Nephron progenitor cell (in vitro differentiated cells): ENCODE results near the gene PDZD4.

Experiments used
- DNase-seq: peaks from one replicate; pipeline ENCODE4 v3.0.0; 2021
- H3K27ac Mint-ChIP-seq: 2 replicates; pipeline ENCODE4 v1.8.0; 2021; ENCODE audit warnings: mild to moderate bottlenecking, moderate library complexity, mixed read lengths
- H3K27me3 Mint-ChIP-seq: 2 replicates; pipeline ENCODE4 v1.8.0; 2021; ENCODE audit warnings: mild to moderate bottlenecking, low read depth, mixed read lengths; ENCODE audit not compliant: poor library complexity
- H3K36me3 Mint-ChIP-seq: 2 replicates; pipeline ENCODE4 v1.8.0; 2021; ENCODE audit warnings: low read depth, mixed read lengths
- H3K4me1 Mint-ChIP-seq: 2 replicates; pipeline ENCODE4 v1.8.0; 2021; ENCODE audit warnings: mixed read lengths
- H3K4me3 Mint-ChIP-seq: 2 replicates; pipeline ENCODE4 v1.8.0; 2021; ENCODE audit warnings: mild to moderate bottlenecking, moderate library complexity, mixed read lengths
- H3K9me3 Mint-ChIP-seq: 2 replicates; pipeline ENCODE4 v1.8.0; 2021; ENCODE audit warnings: mild to moderate bottlenecking, moderate library complexity, mixed read lengths
- TF ChIP-seq, protein P1 (sequence below): fragments of 200-600 bp; sonication (generic); IDR thresholded peaks from 2 replicates; pipeline ENCODE4 v1.5.0; 2021; ENCODE audit warnings: antibody characterized with exemption

The PDZD4 gene

DNA sequence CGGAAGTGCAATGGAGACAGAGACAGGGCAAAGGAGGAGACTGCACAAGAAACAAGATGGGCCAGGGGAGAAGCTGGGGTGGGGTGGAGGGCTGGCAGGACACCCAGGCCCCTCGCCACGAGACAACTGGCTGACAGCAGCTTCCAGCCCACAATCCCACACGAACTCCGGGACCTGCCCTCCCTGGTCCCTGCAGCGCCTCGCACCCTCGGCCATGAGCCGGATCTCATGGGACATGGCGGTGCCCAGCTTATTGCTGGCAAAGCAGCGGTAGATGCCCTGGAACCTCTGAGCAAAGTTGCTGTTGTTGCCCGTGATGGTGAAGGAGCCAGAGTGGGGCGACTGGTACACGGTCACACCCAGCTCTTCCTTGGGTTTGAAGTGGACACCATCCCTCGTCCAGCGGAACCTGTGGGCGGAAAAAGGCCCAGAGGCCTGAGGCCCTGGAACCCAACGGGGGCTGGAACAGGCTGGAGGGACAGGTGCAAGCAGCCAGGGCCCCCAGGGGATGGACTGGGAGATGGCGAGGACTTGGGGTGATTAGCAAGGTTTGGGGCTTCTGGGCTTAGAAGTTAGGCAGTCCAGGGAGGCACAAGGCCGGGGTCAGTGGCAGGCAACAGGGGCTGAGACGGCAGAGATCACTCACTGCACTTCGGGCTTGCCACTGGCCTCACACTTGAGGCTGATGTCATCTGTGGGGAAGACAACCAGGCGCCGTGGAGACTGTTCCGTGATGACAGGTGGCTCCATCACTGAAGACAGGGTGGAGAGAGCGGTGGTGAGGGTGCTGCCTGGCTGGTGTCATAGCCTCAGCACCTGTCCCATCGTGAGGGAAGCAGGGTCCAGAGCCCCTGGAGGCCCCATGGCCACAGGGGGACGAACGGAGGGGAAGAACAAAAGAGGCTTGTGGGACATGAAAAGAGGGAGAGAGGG is 41.9 kb upstream of the PDZD4 start:
- TF ChIP-seq, protein P1, sequence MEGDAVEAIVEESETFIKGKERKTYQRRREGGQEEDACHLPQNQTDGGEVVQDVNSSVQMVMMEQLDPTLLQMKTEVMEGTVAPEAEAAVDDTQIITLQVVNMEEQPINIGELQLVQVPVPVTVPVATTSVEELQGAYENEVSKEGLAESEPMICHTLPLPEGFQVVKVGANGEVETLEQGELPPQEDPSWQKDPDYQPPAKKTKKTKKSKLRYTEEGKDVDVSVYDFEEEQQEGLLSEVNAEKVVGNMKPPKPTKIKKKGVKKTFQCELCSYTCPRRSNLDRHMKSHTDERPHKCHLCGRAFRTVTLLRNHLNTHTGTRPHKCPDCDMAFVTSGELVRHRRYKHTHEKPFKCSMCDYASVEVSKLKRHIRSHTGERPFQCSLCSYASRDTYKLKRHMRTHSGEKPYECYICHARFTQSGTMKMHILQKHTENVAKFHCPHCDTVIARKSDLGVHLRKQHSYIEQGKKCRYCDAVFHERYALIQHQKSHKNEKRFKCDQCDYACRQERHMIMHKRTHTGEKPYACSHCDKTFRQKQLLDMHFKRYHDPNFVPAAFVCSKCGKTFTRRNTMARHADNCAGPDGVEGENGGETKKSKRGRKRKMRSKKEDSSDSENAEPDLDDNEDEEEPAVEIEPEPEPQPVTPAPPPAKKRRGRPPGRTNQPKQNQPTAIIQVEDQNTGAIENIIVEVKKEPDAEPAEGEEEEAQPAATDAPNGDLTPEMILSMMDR: no peak
- no peak overlapping the region for H3K27ac Mint-ChIP-seq
- peaks cover 8% of the 10 kb centered on the region for H3K27me3 Mint-ChIP-seq
- H3K36me3 Mint-ChIP-seq: peaks cover 4% of the 10 kb centered on the region
- no peak overlapping the region for H3K4me3 Mint-ChIP-seq
- no peak for DNase-seq
- H3K9me3 Mint-ChIP-seq: peaks cover 59% of the 10 kb centered on the region
- peaks cover 36% of the 10 kb centered on the region for H3K4me1 Mint-ChIP-seq

DNA sequence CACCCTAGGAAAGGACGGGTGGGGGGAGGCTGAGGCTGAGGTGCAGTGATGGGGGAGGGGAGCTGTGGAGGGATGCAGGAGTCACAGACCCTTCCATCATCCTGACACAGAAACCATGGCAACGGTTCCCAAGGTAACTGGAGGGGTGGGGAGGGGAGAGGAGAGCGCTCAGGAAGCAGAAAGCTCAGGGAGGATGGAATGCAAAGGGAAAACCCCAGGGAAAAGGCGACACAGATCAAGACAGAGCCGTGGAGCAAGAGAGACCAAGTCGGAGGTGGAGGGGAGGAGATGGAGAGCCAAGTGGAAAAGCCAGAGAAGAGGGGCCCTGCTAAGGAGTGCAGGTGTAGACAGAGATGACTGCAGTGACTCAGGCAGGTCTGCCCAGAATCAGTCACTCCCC is 41.1 kb upstream of the PDZD4 start:
- Mint-ChIP-seq H3K9me3 (peaks cover 59% of the 10 kb centered on the region), H3K4me3 (no peak overlapping the region), H3K27ac (no peak overlapping the region), H3K27me3 (peaks cover 8% of the 10 kb centered on the region), H3K4me1 (peaks cover 34% of the 10 kb centered on the region), H3K36me3 (peaks cover 4% of the 10 kb centered on the region)
- DNase-seq: peak; percentile 49
- TF ChIP-seq, protein P1: no peak

- Mint-ChIP-seq H3K27ac (no peak overlapping the region), H3K4me1 (peaks cover 29% of the 10 kb centered on the region), H3K36me3 (peaks cover 6% of the 10 kb centered on the region), H3K9me3 (peaks cover 60% of the 10 kb centered on the region), H3K27me3 (peaks cover 8% of the 10 kb centered on the region), H3K4me3 (no peak overlapping the region)
- no peak for DNase-seq
- TF ChIP-seq, protein P1: no peak
These were observed 40.5 kb upstream of the PDZD4 start for GRCh38 chrX:153870791-153871360.

DNA sequence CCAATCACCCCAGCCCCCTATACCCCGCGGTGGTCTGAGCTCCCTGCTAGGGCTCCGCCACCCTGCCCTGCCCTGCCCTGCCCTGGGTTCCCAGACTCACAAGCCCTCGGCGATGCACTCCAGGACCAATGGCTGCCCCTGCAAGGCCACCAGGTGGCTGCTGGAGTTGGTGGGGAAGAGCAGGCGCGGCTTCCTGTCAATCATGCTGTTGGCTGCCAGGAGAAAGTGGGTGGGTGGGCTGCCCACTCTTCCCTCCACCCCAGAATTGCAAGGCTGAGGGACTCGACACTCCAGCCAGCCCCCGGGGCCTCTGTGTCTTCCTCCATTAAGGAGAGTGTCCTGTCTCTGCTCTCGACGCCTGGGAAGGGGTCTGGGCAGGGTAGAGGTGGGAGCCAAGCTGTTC is 39.9 kb upstream of the PDZD4 start:
- Mint-ChIP-seq H3K27me3 (peaks cover 8% of the 10 kb centered on the region), H3K4me3 (no peak overlapping the region), H3K36me3 (peaks cover 11% of the 10 kb centered on the region), H3K27ac (no peak overlapping the region), H3K4me1 (peaks cover 29% of the 10 kb centered on the region), H3K9me3 (peaks cover 64% of the 10 kb centered on the region)
- TF ChIP-seq, protein P1: no peak
- no peak for DNase-seq

GRCh38 chrX:153869473-153870287 is 39.3 kb upstream of the PDZD4 start:
- H3K27ac Mint-ChIP-seq: no peak overlapping the region
- DNase-seq: no peak
- TF ChIP-seq, protein P1: no peak
- peaks cover 11% of the 10 kb centered on the region for H3K36me3 Mint-ChIP-seq
- H3K4me3 Mint-ChIP-seq: no peak overlapping the region
- H3K4me1 Mint-ChIP-seq: peaks cover 24% of the 10 kb centered on the region
- H3K27me3 Mint-ChIP-seq: peaks cover 8% of the 10 kb centered on the region
- H3K9me3 Mint-ChIP-seq: peaks cover 60% of the 10 kb centered on the region
